Putamen (tissue), 1 donor: ENCODE data around the gene UNC93B1.

ENCODE experiments used
- DNase-seq: peaks from one replicate; pipeline ENCODE4 v3.0.0-alpha.2; 2016; ENCODE audit warnings: low spot score

UNC93B1 gene

GRCh38 chr11:68003846-68004550 is at the start of gene UNC93B1:
Gene UNC93B1 (minus strand): TSS chr11:68004097. CDS start chr11:68004043, 54 bp downstream.
- DNase-seq: no peak

- no peak for DNase-seq
These were observed 49.2 kb upstream of the UNC93B1 start for GRCh38 chr11:68053117-68053516.

- no peak for DNase-seq
These were observed 48.4 kb upstream of the UNC93B1 start for GRCh38 chr11:68052137-68052873.

- no peak for DNase-seq
These were observed 47.6 kb upstream of the UNC93B1 start for GRCh38 chr11:68051191-68052136.

- DNase-seq: no peak
These were observed 46.5 kb upstream of the UNC93B1 start for GRCh38 chr11:68050371-68050841.

- no peak for DNase-seq
These were observed 45.8 kb upstream of the UNC93B1 start for GRCh38 chr11:68049509-68050370.

- DNase-seq: no peak
These were observed 45.0 kb upstream of the UNC93B1 start for GRCh38 chr11:68048681-68049508.

- no peak for DNase-seq
These were observed 43.8 kb upstream of the UNC93B1 start for GRCh38 chr11:68047437-68048290.

- no peak for DNase-seq
These were observed 41.0 kb upstream of the UNC93B1 start for GRCh38 chr11:68044898-68045351.

- no peak for DNase-seq
These were observed 40.4 kb upstream of the UNC93B1 start for GRCh38 chr11:68044145-68044813.

GRCh38 chr11:68043349-68044144 is 39.6 kb upstream of the UNC93B1 start:
- no peak for DNase-seq

- no peak for DNase-seq
These were observed 39.1 kb upstream of the UNC93B1 start for GRCh38 chr11:68043029-68043348.

GRCh38 chr11:68042219-68043028 is 38.5 kb upstream of the UNC93B1 start:
- DNase-seq: no peak

- no peak for DNase-seq
These were observed 37.8 kb upstream of the UNC93B1 start for GRCh38 chr11:68041617-68042218.

GRCh38 chr11:68040957-68041591 is 37.2 kb upstream of the UNC93B1 start:
- no peak for DNase-seq
